MM.1S (cell line): Measurements from ENCODE around the gene PTPRD.

Experiments
- CTCF ChIP-seq: fragments of 300-600 bp; sonication (generic); IDR thresholded peaks from 2 replicates; pipeline ENCODE4 v1.5.1; 2016; ENCODE audit warnings: antibody characterized with exemption, low read length, mixed read lengths
- EZH2 ChIP-seq: fragments of 300-600 bp; sonication (generic); optimal IDR thresholded peaks from 2 replicates; pipeline ENCODE3; 2017; ENCODE audit warnings: low read depth, mild to moderate bottlenecking, antibody characterized with exemption, low read length, mixed read lengths

DNA sequence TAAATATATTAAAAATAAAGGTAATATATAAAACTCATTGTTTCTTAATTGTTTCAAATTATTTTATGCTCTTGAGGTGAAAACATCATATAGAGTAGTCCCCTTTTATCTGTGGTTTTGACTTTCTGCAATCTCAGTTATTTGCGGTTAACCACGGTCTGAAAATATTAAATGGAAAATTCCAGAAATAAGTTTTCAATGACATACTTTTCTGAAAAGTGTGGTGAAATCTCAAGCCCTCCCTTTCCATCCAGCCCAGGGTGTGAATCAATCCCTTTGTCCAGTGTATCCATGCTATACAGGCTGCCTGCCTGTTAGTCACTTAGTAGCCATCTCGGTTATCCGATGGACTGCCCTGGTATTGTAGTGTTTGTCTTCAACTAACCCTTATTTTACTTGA lies 2266.5 kb downstream of the PTPRD start:
- no peak for TF ChIP-seq CTCF
- no peak for TF ChIP-seq EZH2
